A549 (cell line): ENCODE data around the gene CFAP97D2. TPM values are rescaled to one million over a fixed set of nuclear protein-coding genes. Genes with fewer than 3 reads are reported as not detected.
"Not testable (repeated sequence)": the region's sequence is repeated elsewhere in the genome, so short reads cannot be mapped to it uniquely, and the experiment has no call there.

Experiments
- ATAC-seq, 2 experiments: fragments of 200-7000 bp in 1 of 2; fragments of >200 bp in 1 of 2; cut with Nextera tagmentation in 1 of 2; cut with Tn5 transposase in 1 of 2; 3 replicates each; pipeline versions ENCODE4 v1.8.0 to v1.9.1; 2018 to 2020; ENCODE audit warnings: mild to moderate bottlenecking in 1 of 2, moderate library complexity in 1 of 2
- CTCF ChIA-PET: fragments of 300-600 bp; sonication (Branson Sonifier 250); formaldehyde crosslinking; extraction: SDS; loops from one replicate; lab custom pipeline; 2021; ENCODE audit warnings: antibody characterized with exemption, inconsistent platforms; lab: Yijun Ruan, JAX
- POLR2A ChIA-PET: fragments of 350-600 bp; formaldehyde crosslinking; extraction: SDS; loops from one replicate; lab custom pipeline; 2021; ENCODE audit warnings: antibody characterized with exemption, inconsistent platforms; lab: Yijun Ruan, JAX
- DNase-seq, 2 experiments: peaks; one replicate each; pipeline versions ENCODE4 v3.0.0 to v3.0.0-alpha.2; 2011 to 2016; ENCODE audit warnings: low read depth in 1 of 2, low spot score in 1 of 2
- FAIRE-seq: peaks from 2 replicates; lab custom pipeline; 2011; peaks lifted over from hg19 to GRCh38; lab: Jason Lieb, UNC
- H3K27ac ChIP-seq, 2 experiments: fragments of >200 bp; sonication (Bioruptor Twin); formaldehyde crosslinking; 3 replicates each; pipeline ENCODE4 v1.5.1; 2016 to 2017
- H3K4me1 ChIP-seq: fragments of >200 bp; sonication (Bioruptor Twin); formaldehyde crosslinking; 3 replicates; pipeline ENCODE4 v1.6.1; 2016
- H3K4me2 ChIP-seq: fragments of >200 bp; sonication (Bioruptor Twin); formaldehyde crosslinking; 3 replicates; pipeline ENCODE4 v1.6.1; 2016
- H3K4me3 ChIP-seq: fragments of >200 bp; sonication (Bioruptor Twin); formaldehyde crosslinking; 3 replicates; pipeline ENCODE4 v1.5.1; 2016
- H3K9me3 ChIP-seq: fragments of >200 bp; sonication (Bioruptor Twin); formaldehyde crosslinking; 3 replicates; pipeline ENCODE4 v1.6.1; 2016
- ATOH8 ChIP-seq: fragments of 250-450 bp; sonication (Bioruptor Pico); IDR thresholded peaks from 2 replicates; pipeline ENCODE4 v1.5.0; 2020; ENCODE audit warnings: low read depth, mild to moderate bottlenecking, moderate library complexity
- BHLHE40 ChIP-seq: IDR thresholded peaks from 2 replicates; pipeline ENCODE4 v1.6.1; 2012; ENCODE audit warnings: low read depth, low read length, inconsistent platforms
- CTCF ChIP-seq: fragments of >200 bp; sonication (Bioruptor Twin); formaldehyde crosslinking; IDR thresholded peaks from 3 replicates; pipeline ENCODE4 v1.5.1; 2016
- EHF ChIP-seq: fragments of 250-450 bp; sonication (Bioruptor Pico); IDR thresholded peaks from 2 replicates; pipeline ENCODE4 v1.5.0; 2020; ENCODE audit warnings: mild to moderate bottlenecking
- EHMT2 ChIP-seq: fragments of 200-600 bp; sonication (generic); IDR thresholded peaks from 2 replicates; pipeline ENCODE4 v1.6.1; 2016; ENCODE audit warnings: antibody characterized with exemption, low read depth, mild to moderate bottlenecking, moderate library complexity
- EP300 ChIP-seq, 2 experiments: fragments of >200 bp; sonication (Bioruptor Twin); formaldehyde crosslinking; IDR thresholded peaks; 2 replicates in 1 of 2; 3 replicates in 1 of 2; pipeline ENCODE4 v1.6.1; 2016 to 2017
- FOSL2 ChIP-seq, 2 experiments: fragments of 450-650 bp in 1 of 2; fragments of >200 bp in 1 of 2; sonication (Bioruptor Twin) in 1 of 2; formaldehyde crosslinking; IDR thresholded peaks; 2 replicates each; pipeline versions ENCODE4 v1.5.0 to v1.6.1; 2016 to 2020; ENCODE audit warnings: mild to moderate bottlenecking in 1 of 2, moderate library complexity in 1 of 2
- HMGXB4 ChIP-seq: fragments of 250-450 bp; sonication (Bioruptor Pico); IDR thresholded peaks from 2 replicates; pipeline ENCODE4 v1.5.0; 2021; ENCODE audit warnings: mild to moderate bottlenecking, moderate library complexity, borderline replicate concordance
- HOXB5 ChIP-seq: fragments of 250-450 bp; sonication (Bioruptor Pico); IDR thresholded peaks from 2 replicates; pipeline ENCODE4 v1.5.0; 2020; ENCODE audit warnings: mild to moderate bottlenecking, moderate library complexity
- KDM5A ChIP-seq: fragments of 200-600 bp; sonication (generic); IDR thresholded peaks from 2 replicates; pipeline ENCODE4 v1.6.1; 2016; ENCODE audit warnings: antibody characterized with exemption, mild to moderate bottlenecking
- MAFK ChIP-seq: fragments of 450-650 bp; IDR thresholded peaks from 2 replicates; pipeline ENCODE4 v1.6.1; 2014; ENCODE audit not compliant: partially characterized antibody
- NFE2L2 ChIP-seq: fragments of 150-350 bp; conservative IDR thresholded peaks from 2 replicates; pipeline ENCODE4 v1.6.1; 2014; ENCODE audit warnings: low read length
- PHF8 ChIP-seq: fragments of 200-600 bp; sonication (generic); IDR thresholded peaks from 2 replicates; pipeline ENCODE4 v1.6.1; 2016; ENCODE audit warnings: low read depth, mild to moderate bottlenecking, antibody characterized with exemption, moderate library complexity, borderline replicate concordance
- POLR2A ChIP-seq: IDR thresholded peaks from 2 replicates; pipeline ENCODE4 v1.6.1; 2012; ENCODE audit warnings: mild to moderate bottlenecking, low read length
- RNF2 ChIP-seq: fragments of 200-600 bp; sonication (generic); IDR thresholded peaks from 2 replicates; pipeline ENCODE4 v1.6.1; 2016; ENCODE audit warnings: low read depth, mild to moderate bottlenecking, antibody characterized with exemption, moderate library complexity, borderline replicate concordance
- SMC3 ChIP-seq: fragments of >200 bp; sonication (Bioruptor Twin); formaldehyde crosslinking; IDR thresholded peaks from 3 replicates; pipeline ENCODE4 v1.6.1; 2018; ENCODE audit warnings: inconsistent platforms
- TFCP2L1 ChIP-seq: fragments of 250-450 bp; sonication (Bioruptor Pico); IDR thresholded peaks from 2 replicates; pipeline ENCODE4 v1.5.0; 2021; ENCODE audit warnings: mild to moderate bottlenecking
- ZNF302 ChIP-seq: fragments of 250-450 bp; sonication (Bioruptor Pico); IDR thresholded peaks from 2 replicates; pipeline ENCODE4 v1.9.0; 2021; ENCODE audit warnings: inconsistent platforms, mild to moderate bottlenecking, moderate library complexity
- WGBS: methylation state at CpG from one replicate; pipeline ENCODE4 v1.1.6; 2017; ENCODE audit errors: missing lambda C conversion rate; 5-methylcytosine and 5-hydroxymethylcytosine counted together
- polyA plus RNA-seq, 4 experiments: library from polyadenylated mRNA; depleted of rRNA in 3 of 4; stranded (reverse); fragments of >200 nt; fragmentation: RNase III in 1 of 4; extraction: RNeasy Plus Mini Kit Qiagen cat#74134 plus additional on column Dnase treatment in 1 of 4; gene quantifications; 2 replicates in 3 of 4; 3 replicates in 1 of 4; pipeline ENCODE4 v1.2.3, GENCODE V29; 2011 to 2017

Gene CFAP97D2
- polyA plus RNA-seq, 2 of the 4 experiments (the other 2 are of a cell fraction) = not detected

GRCh38 chr13:114196629-114197028 lies 17.6 kb downstream of the CFAP97D2 start:
- no peak overlapping the region for H3K4me2 ChIP-seq
- no peak overlapping the region for H3K4me3 ChIP-seq
- H3K4me1 ChIP-seq = no peaks in the 10 kb centered on the region
- DNase-seq (no peak), ATAC-seq (no peak), FAIRE-seq (no peak)
- ChIA-PET CTCF (interaction anchor here (1.3 kb wide), 1 partner anchor 11 kb away, joined by 3 read pairs; no protein-coding TSS in a partner anchor), POLR2A (no interaction called here)
- H3K9me3 ChIP-seq = no peaks in the 10 kb centered on the region
- TF ChIP-seq TFCP2L1 (no peak), EHMT2 (no peak), POLR2A (no peak), ATOH8 (CRISPR knock-in tag) (no peak), FOSL2 (IDR thresholded peaks at IDR 0.05) (no peak), FOSL2 (CRISPR knock-in tag; IDR thresholded peaks at IDR 0.05) (no peak), RNF2 (no peak), HMGXB4 (CRISPR knock-in tag) (no peak), MAFK (no peak), PHF8 (no peak)
- WGBS = 49% methylated on average over 5 of the region's 5 CpGs
- H3K27ac ChIP-seq = no peak overlapping the region

GRCh38 chr13:114198556-114198955 lies 19.5 kb downstream of the CFAP97D2 start:
- Histone ChIP-seq H3K4me1 (no peaks in the 10 kb centered on the region), H3K4me3 (no peak overlapping the region), H3K27ac (no peak overlapping the region), H3K4me2 (no peak overlapping the region)
- no peak for FAIRE-seq
- no peak for ATAC-seq
- ChIA-PET POLR2A (no interaction called here), CTCF (no interaction called here)
- WGBS = 88% methylated on average over 5 of the region's 47 CpGs
- DNase-seq = no peak
- TF ChIP-seq RNF2 (no peak), EHF (no peak), POLR2A (no peak), NFE2L2 (no peak), KDM5A (no peak), BHLHE40 (no peak), ZNF302 (CRISPR knock-in tag) (no peak), TFCP2L1 (no peak), HOXB5 (no peak), CTCF (no peak), EP300 (IDR thresholded peaks at IDR 0.05) (no peak), SMC3 (no peak)
- TF ChIP-seq, all 56 proteins: peak for 0
- H3K9me3 ChIP-seq = no peaks in the 10 kb centered on the region

GRCh38 chr13:114199526-114199925 lies 20.5 kb downstream of the CFAP97D2 start:
- H3K9me3 ChIP-seq, DNase-seq, H3K4me3 ChIP-seq, FAIRE-seq, H3K4me1 ChIP-seq, POLR2A ChIA-PET, H3K27ac ChIP-seq, H3K4me2 ChIP-seq, ATAC-seq: not testable (repeated sequence)
- CTCF ChIA-PET = interaction anchor here (0.9 kb wide), 1 partner anchor 157 kb away, joined by 3 read pairs; no protein-coding TSS in a partner anchor
- 91% methylated on average over 25 of the region's 75 CpGs for WGBS
